Glutamatergic neuron (in vitro differentiated cells): ENCODE measurements around the gene GATAD2A. TPM values are rescaled to one million over a fixed set of nuclear protein-coding genes. Genes with fewer than 3 reads are reported as not detected.
A peak's percentile ranks its signal among the peaks of the same experiment; 100 is the strongest.

Experiments used
- DNase-seq: peaks from one replicate; pipeline ENCODE4 v3.0.0; 2022
- H3K27ac Mint-ChIP-seq: one replicate; pipeline ENCODE4 v1.8.0; 2020; ENCODE audit warnings: mild to moderate bottlenecking, mixed read lengths, inconsistent platforms; ENCODE audit not compliant: unreplicated experiment
- H3K27me3 Mint-ChIP-seq: one replicate; pipeline ENCODE4 v1.8.0; 2020; ENCODE audit warnings: mild to moderate bottlenecking, moderate library complexity, mixed read lengths, inconsistent platforms; ENCODE audit not compliant: unreplicated experiment
- H3K36me3 Mint-ChIP-seq: one replicate; pipeline ENCODE4 v1.8.0; 2020; ENCODE audit warnings: mild to moderate bottlenecking, mixed read lengths, inconsistent platforms; ENCODE audit not compliant: unreplicated experiment
- H3K4me1 Mint-ChIP-seq: one replicate; pipeline ENCODE4 v1.8.0; 2020; ENCODE audit warnings: mild to moderate bottlenecking, low read depth, mixed read lengths, inconsistent platforms; ENCODE audit not compliant: unreplicated experiment
- H3K4me3 Mint-ChIP-seq: one replicate; pipeline ENCODE4 v1.8.0; 2020; ENCODE audit warnings: mild to moderate bottlenecking, mixed read lengths, inconsistent platforms; ENCODE audit not compliant: unreplicated experiment
- H3K9me3 Mint-ChIP-seq: one replicate; pipeline ENCODE4 v1.8.0; 2020; ENCODE audit warnings: mild to moderate bottlenecking, moderate library complexity, mixed read lengths, inconsistent platforms; ENCODE audit not compliant: unreplicated experiment
- total RNA-seq: library from RNA; stranded (reverse); fragmentation: NEBNext Ultra II Directional; extraction: Animal tissue kit (Norgen Biotek cat#: 25700); gene quantifications from one replicate; pipeline ENCODE4 v1.2.1, GENCODE V29; 2021; ENCODE audit not compliant: unreplicated experiment
- TF ChIP-seq, protein P1 (sequence below): fragments of 200-600 bp; sonication (generic); IDR thresholded peaks from one replicate; pipeline ENCODE4 v1.5.0; 2021; ENCODE audit not compliant: partially characterized antibody, unreplicated experiment

The GATAD2A gene
- total RNA-seq, 1 donor from 2014 or later = 203 TPM

DNA sequence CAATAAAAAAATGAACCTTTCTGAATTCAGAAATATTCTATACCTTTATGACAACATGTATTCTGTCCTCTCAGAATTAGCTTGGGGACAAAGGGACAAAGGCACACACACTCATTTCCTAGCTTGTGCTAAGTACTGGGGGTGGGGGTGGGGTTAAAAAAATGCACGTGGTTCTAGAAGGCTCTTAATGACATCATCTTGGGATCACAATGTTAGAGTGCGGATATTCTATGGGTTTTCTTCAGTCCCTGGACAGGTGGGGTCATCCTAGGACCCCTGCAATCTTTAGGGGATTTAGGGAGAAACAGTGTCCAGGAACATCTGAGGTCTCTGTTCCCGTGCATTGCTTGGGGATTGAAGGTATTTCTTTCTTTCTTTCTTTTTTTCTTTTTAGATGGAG, 21.8 kb downstream of the GATAD2A start:
- no peak for DNase-seq
- peaks cover 6% of the 10 kb centered on the region for H3K36me3 Mint-ChIP-seq
- TF ChIP-seq, protein P1, sequence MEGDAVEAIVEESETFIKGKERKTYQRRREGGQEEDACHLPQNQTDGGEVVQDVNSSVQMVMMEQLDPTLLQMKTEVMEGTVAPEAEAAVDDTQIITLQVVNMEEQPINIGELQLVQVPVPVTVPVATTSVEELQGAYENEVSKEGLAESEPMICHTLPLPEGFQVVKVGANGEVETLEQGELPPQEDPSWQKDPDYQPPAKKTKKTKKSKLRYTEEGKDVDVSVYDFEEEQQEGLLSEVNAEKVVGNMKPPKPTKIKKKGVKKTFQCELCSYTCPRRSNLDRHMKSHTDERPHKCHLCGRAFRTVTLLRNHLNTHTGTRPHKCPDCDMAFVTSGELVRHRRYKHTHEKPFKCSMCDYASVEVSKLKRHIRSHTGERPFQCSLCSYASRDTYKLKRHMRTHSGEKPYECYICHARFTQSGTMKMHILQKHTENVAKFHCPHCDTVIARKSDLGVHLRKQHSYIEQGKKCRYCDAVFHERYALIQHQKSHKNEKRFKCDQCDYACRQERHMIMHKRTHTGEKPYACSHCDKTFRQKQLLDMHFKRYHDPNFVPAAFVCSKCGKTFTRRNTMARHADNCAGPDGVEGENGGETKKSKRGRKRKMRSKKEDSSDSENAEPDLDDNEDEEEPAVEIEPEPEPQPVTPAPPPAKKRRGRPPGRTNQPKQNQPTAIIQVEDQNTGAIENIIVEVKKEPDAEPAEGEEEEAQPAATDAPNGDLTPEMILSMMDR = no peak
- peak overlapping the region; percentile 34 for H3K27ac Mint-ChIP-seq
- H3K4me3 Mint-ChIP-seq = no peak overlapping the region
- peaks cover 15% of the 10 kb centered on the region for H3K9me3 Mint-ChIP-seq
- peaks cover 19% of the 10 kb centered on the region for H3K27me3 Mint-ChIP-seq
- H3K4me1 Mint-ChIP-seq = peaks cover 32% of the 10 kb centered on the region

GRCh38 chr19:19427944-19428343, 22.5 kb downstream of the GATAD2A start:
- Mint-ChIP-seq H3K4me3 (no peak overlapping the region), H3K27ac (no peak overlapping the region), H3K4me1 (peaks cover 38% of the 10 kb centered on the region), H3K9me3 (peaks cover 17% of the 10 kb centered on the region), H3K36me3 (peaks cover 6% of the 10 kb centered on the region), H3K27me3 (peaks cover 19% of the 10 kb centered on the region)
- TF ChIP-seq, protein P1 = no peak
- no peak for DNase-seq

DNA sequence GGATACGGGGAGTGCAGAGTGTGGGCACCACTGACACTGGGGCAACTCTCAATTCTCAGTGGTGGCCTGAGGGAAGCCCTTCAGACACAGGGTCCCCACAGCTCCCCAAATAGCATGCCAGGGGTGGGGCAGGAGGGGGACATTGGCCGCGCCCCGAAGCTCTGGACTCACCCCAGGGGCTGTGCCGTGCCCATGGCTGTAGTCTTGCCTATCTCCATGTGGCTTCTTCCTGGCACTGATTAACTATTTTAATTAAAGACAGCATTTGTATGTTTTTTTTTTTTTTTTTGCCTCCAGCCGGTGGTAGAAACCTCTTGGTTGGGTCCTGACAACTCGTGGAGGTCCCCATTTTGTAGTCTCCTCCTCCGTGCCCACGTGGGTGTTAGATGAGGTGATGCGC, 23.3 kb downstream of the GATAD2A start:
- Mint-ChIP-seq H3K27me3 (peaks cover 19% of the 10 kb centered on the region), H3K36me3 (peaks cover 6% of the 10 kb centered on the region), H3K27ac (no peak overlapping the region), H3K4me3 (no peak overlapping the region), H3K4me1 (peaks cover 44% of the 10 kb centered on the region), H3K9me3 (peaks cover 18% of the 10 kb centered on the region)
- TF ChIP-seq, protein P1 = no peak
- DNase-seq = no peak

DNA sequence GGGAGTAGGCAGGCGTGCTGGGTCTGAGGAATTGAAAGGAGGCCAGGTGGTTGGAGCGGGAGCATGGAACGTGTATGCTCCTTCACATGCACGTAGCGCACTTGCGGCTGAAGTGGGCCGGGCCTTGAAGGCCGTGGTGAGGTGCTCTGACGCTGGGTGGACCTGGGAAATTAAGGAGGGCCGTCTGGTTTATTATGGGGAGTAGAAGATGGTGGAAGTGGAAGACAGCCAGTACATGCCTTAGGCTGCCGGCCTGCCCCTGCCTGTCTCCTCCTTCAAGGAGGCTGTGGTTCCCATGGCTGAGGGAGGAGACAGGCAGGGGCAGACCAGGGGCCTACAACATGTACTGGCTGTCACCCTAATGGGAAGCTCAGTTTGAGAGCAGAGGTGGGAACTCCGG, 23.9 kb downstream of the GATAD2A start:
- Mint-ChIP-seq H3K4me3 (peak overlapping the region; percentile 30), H3K27me3 (peaks cover 21% of the 10 kb centered on the region), H3K9me3 (peaks cover 20% of the 10 kb centered on the region), H3K27ac (no peak overlapping the region), H3K36me3 (peaks cover 6% of the 10 kb centered on the region), H3K4me1 (peaks cover 50% of the 10 kb centered on the region)
- no peak for DNase-seq
- TF ChIP-seq, protein P1 = no peak

- peaks cover 6% of the 10 kb centered on the region for H3K36me3 Mint-ChIP-seq
- peaks cover 59% of the 10 kb centered on the region for H3K4me1 Mint-ChIP-seq
- peaks cover 16% of the 10 kb centered on the region for H3K27me3 Mint-ChIP-seq
- DNase-seq = no peak
- TF ChIP-seq, protein P1 = no peak
- H3K4me3 Mint-ChIP-seq = no peak overlapping the region
- H3K9me3 Mint-ChIP-seq = peaks cover 16% of the 10 kb centered on the region
- no peak overlapping the region for H3K27ac Mint-ChIP-seq
Observed at GRCh38 chr19:19432732-19433131, 27.3 kb downstream of the GATAD2A start.
